Ascending aorta (tissue), 2 donors: ENCODE measurements around the gene S100A14. TPM values are rescaled to one million over a fixed set of nuclear protein-coding genes. Genes with fewer than 3 reads are reported as not detected.

Source experiments
- DNase-seq, 2 donors: peaks; one replicate each; pipeline ENCODE4 v3.0.0-alpha.2; 2019; ENCODE audit warnings: low spot score in 2 of 2
- H3K27ac ChIP-seq, 2 donors: fragments of 200-600 bp; sonication (generic); one replicate each; pipeline ENCODE4 v1.5.1; 2016 to 2017; ENCODE audit warnings: mild to moderate bottlenecking in 1 of 2
- H3K27me3 ChIP-seq: fragments of 200-600 bp; sonication (generic); one replicate; pipeline ENCODE4 v1.5.1; 2017
- H3K36me3 ChIP-seq, 2 donors: fragments of 200-600 bp; sonication (generic); one replicate each; pipeline ENCODE4 v1.5.1; 2016
- H3K4me1 ChIP-seq, 2 donors: fragments of 200-600 bp; sonication (generic); one replicate each; pipeline ENCODE4 v1.5.1; 2016 to 2017; ENCODE audit warnings: mild to moderate bottlenecking in 1 of 2
- H3K4me3 ChIP-seq, 2 donors: fragments of 200-600 bp; sonication (generic); one replicate each; pipeline ENCODE4 v1.5.1; 2016 to 2017; ENCODE audit warnings: mild to moderate bottlenecking in 1 of 2
- H3K9me3 ChIP-seq, 2 donors: fragments of 200-600 bp; sonication (generic); one replicate each; pipeline ENCODE4 v1.5.1; 2016
- CTCF ChIP-seq, 3 experiments: fragments of 200-600 bp in 2 of 3; fragments of 450-650 bp in 1 of 3; sonication (generic) in 2 of 3; IDR thresholded peaks; one replicate each; pipeline ENCODE4 v1.5.1; 2016 to 2019; ENCODE audit warnings: antibody characterized with exemption in 3 of 3, mild to moderate bottlenecking in 1 of 3, moderate library complexity in 1 of 3
- intact Hi-C: fragments of 100-400 bp; cut with DNase I; formaldehyde crosslinking; loops from one replicate; pipeline ENCODE4 v1.15.1; 2023
- total RNA-seq: library from RNA; depleted of rRNA; stranded (reverse); fragments of >200 nt; gene quantifications from one replicate; pipeline ENCODE4 v1.1.0, GENCODE V29; 2016

The S100A14 gene
- total RNA-seq, 1 donor from 2014 or later = 1.5 TPM

DNA sequence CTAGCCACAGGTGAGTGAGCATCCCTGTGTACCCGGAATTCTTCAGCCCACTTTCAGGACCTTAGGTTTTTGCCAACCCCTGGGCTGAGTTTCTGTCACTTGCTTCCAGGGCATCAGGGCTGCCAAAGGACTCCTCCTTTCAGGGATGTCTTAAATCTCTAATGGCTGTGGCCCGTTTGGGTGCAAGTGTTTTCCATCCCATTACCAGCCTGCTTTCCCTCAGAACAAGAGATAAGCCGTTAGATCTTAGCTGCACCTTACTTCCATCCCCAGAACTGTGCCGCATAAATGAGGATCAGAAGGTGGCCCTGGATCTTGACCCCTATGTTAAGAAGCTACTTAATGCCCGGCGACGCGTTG is 43.0 kb upstream of the S100A14 start:
- H3K4me1 ChIP-seq = peaks cover 0 to 7% of the 10 kb centered on the region in 2 donors
- no peak for TF ChIP-seq CTCF (IDR thresholded peaks at IDR 0.05)
- H3K27ac ChIP-seq = peak overlapping the region; percentile 93 to 94
- H3K4me3 ChIP-seq = peak overlapping the region; percentile 73 to 91
- H3K36me3 ChIP-seq = peaks cover 35% of the 10 kb centered on the region in 2 donors
- no peaks in the 10 kb centered on the region for H3K27me3 ChIP-seq
- intact Hi-C loops = no loop called here
- H3K9me3 ChIP-seq = no peaks in the 10 kb centered on the region
- no peak for DNase-seq

DNA sequence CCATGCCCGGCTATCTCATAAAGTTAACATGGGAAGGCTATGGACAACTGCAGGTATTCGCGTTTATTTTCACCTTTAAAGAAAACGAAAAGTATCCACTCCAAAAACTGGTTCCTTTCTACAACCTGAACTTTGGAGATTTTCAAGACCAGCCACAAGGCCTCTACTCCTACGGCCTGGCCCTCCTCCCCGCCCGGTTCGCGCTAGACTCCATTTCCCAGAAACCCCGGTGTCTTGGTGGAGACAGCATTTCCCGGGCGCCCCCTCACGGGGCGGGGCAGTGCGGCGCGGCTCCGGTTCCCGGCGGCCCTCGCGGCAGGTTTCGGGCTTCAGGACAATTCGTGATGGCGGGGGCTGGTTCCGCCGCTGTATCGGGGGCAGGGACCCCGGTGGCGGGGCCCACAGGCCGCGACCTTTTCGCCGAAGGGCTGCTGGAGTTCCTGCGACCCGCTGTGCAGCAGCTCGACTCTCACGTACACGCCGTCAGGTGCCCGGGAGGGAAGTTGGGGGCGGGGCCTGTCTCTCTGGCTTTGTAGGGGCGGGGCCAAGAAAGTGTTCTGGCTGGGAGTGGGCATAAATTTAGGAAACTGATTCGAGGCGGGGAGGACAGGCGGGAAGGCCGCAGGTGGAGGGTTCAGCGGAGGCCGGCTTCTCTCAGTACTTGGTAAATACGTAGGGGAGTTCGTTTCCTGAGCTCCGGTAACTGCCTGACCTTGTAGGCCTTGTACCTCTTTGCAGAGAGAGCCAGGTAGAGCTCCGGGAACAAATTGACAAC is 42.5 kb upstream of the S100A14 start, which contains the start of gene SNAPIN:
TSS of gene SNAPIN (plus strand) at position 304 of the 775 bp plus-strand sequence. CDS start at position 345, 41 bp downstream.
- H3K9me3 ChIP-seq = no peaks in the 10 kb centered on the region
- H3K4me3 ChIP-seq = peak within 1 kb of the TSS; percentile 73 to 91
- no peaks in the 10 kb centered on the region for H3K27me3 ChIP-seq
- peak; percentile 73 to 96 for DNase-seq
- peaks cover 0 to 7% of the 10 kb centered on the region in 2 donors for H3K4me1 ChIP-seq
- peak in 1 of 3 experiments; percentile 22 for TF ChIP-seq CTCF (IDR thresholded peaks at IDR 0.05)
- H3K27ac ChIP-seq = peak within 1 kb of the TSS; percentile 93 to 94
- H3K36me3 ChIP-seq = peaks cover 29 to 31% of the 10 kb centered on the region in 2 donors
- intact Hi-C loops = no loop called here

- H3K27me3 ChIP-seq = no peaks in the 10 kb centered on the region
- no peak for DNase-seq
- H3K9me3 ChIP-seq = no peaks in the 10 kb centered on the region
- H3K4me3 ChIP-seq = no peak overlapping the region
- TF ChIP-seq CTCF (IDR thresholded peaks at IDR 0.05) = no peak
- H3K36me3 ChIP-seq = no peaks in the 10 kb centered on the region
- peaks cover 0 to 9% of the 10 kb centered on the region in 2 donors for H3K4me1 ChIP-seq
- intact Hi-C loops = no loop called here
- H3K27ac ChIP-seq = no peak overlapping the region
Observed at GRCh38 chr1:153655333-153655732, 39.2 kb upstream of the S100A14 start.

GRCh38 chr1:153652805-153653500 is 36.8 kb upstream of the S100A14 start:
- Histone ChIP-seq H3K27me3 (no peaks in the 10 kb centered on the region), H3K4me1 (peaks cover 5 to 14% of the 10 kb centered on the region in 2 donors), H3K27ac (peak overlapping the region; percentile 51 to 53), H3K9me3 (no peaks in the 10 kb centered on the region), H3K36me3 (no peaks in the 10 kb centered on the region), H3K4me3 (no peak overlapping the region)
- no peak for TF ChIP-seq CTCF (IDR thresholded peaks at IDR 0.05)
- DNase-seq = no peak
- intact Hi-C loops = no loop called here

DNA sequence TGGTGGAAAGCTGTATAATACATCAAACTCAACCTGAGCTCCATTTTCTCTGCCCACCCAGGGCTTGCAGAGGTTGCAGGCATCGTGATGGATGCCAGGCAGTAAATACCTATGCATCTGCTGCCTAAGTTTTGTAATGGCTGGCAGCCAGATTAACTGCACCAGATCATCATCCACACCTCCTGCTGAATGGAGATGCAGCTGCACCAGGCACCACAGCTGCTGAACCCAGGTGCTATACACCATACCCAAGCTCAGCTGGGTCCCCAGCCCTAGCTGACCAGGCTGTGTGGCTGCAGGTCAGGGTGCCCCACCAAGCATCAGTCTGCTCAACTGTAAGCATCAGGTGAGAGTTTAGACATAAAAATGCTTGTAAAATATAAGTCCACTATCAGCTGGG is 35.6 kb upstream of the S100A14 start:
- Histone ChIP-seq H3K4me1 (peaks cover 5 to 12% of the 10 kb centered on the region in 2 donors), H3K27me3 (no peaks in the 10 kb centered on the region), H3K4me3 (no peak overlapping the region), H3K27ac (no peak overlapping the region), H3K9me3 (no peaks in the 10 kb centered on the region), H3K36me3 (peaks cover 0 to 1% of the 10 kb centered on the region in 2 donors)
- intact Hi-C loops = no loop called here
- no peak for DNase-seq
- TF ChIP-seq CTCF (IDR thresholded peaks at IDR 0.05) = no peak
